Measurements from ENCODE around the gene TBC1D2B.

TBC1D2B gene

GRCh38 chr15:78054966-78055365, 22.5 kb downstream of the TBC1D2B start:
- DNase-seq (ENCODE audit: low read depth in 3 of 3): no peak

DNA sequence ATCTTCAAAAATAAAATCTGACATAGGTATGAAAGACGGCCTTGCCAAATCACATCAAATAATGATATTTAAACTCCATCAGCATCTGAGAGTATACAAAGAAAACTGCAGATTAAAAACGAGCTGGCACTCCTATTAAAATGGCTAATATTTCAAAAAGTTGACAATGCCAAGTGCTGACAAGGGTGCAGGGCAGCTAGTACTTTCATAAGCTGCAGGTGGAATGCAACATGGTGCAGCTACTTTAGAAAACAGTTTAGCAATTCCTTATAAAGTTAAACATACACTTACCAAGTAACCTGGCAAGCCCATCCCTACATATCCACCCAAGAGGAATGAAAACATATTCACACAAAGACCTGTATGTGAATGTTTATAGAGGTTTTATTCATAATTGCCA, 23.0 kb downstream of the TBC1D2B start:
- no peak for DNase-seq (ENCODE audit: low read depth in 3 of 3)

DNA sequence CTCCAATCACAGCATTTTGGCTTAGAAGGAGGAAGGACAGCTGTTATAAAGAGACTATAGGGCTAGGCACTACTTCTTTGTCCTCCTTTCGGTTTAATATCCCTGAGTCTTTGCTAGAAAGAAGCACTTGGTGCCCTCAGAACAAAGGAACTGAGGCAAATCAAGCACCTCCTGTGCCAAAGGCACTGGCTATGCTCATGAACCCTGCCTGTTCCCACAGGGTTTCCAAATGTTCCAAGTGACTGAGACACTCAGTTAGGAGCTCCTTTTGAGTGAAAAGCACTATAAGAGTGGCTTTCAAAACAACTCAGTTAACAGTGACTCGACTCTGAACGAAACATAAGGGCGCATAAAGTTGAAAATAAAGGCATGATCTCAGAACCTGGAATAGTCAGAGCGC, 25.0 kb downstream of the TBC1D2B start:
- no peak for DNase-seq (ENCODE audit: low read depth in 3 of 3)

DNA sequence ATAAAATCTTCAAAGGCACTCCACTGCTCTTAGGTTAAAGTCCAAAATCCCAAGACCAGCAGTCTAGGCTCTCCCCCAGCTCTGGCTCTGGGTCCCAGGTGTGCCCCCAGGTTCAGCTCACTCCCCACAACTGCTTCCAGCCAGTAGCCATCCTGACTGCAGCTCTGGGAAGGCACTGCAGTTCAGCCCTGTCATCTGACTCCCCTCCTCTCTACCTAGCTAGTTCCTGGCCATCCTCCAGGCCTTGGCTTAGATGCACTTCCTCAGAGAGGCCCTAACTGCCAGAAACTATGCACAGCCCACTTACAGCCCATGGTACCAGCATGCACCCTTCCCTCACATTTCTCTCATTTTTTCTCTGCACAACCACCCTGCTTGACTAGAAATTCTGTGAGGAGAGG, 25.5 kb downstream of the TBC1D2B start:
- no peak for DNase-seq (ENCODE audit: low read depth in 3 of 3)

DNA sequence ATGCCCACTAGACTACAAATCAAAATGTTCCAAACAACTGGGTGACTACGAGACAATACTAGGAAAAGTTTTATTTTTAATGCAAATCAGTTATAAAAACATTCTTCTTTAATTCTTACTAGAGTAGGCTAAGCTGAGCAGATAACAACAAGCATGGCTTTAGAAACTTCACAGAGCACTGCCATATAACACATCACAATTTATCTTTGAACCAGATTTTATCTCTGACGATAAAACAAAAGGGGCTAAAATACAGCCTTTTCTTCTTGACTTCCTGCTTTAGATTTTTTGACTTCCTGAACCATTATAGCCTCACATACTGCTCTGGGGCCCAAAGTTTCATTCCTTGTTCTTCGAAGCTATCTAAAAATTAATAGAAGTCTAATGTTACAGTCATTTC, 25.9 kb downstream of the TBC1D2B start:
- no peak for DNase-seq (ENCODE audit: low read depth in 3 of 3)

DNA sequence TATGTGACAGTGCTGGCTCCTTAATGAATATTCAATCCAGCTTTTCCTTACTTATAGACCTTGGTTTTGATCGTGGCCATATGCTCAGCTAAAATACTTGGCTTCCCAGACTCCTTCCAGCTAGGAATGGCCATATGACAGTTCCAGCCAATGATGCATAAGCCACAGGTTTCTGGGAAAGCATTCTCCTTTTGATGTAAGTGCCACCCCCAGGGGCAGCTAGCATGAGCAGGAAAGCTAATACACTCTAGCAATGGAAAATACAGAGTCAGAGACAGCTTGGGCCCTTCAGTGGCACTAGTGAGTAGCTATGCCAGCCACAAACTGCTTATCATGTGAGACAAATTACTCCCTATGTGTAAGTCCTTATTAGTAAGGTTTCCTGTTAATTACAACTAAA, 26.7 kb downstream of the TBC1D2B start:
- no peak for DNase-seq (ENCODE audit: low read depth in 3 of 3)

GRCh38 chr15:78050441-78050809, 27.1 kb downstream of the TBC1D2B start:
- DNase-seq (ENCODE audit: low read depth in 3 of 3): no peak

DNA sequence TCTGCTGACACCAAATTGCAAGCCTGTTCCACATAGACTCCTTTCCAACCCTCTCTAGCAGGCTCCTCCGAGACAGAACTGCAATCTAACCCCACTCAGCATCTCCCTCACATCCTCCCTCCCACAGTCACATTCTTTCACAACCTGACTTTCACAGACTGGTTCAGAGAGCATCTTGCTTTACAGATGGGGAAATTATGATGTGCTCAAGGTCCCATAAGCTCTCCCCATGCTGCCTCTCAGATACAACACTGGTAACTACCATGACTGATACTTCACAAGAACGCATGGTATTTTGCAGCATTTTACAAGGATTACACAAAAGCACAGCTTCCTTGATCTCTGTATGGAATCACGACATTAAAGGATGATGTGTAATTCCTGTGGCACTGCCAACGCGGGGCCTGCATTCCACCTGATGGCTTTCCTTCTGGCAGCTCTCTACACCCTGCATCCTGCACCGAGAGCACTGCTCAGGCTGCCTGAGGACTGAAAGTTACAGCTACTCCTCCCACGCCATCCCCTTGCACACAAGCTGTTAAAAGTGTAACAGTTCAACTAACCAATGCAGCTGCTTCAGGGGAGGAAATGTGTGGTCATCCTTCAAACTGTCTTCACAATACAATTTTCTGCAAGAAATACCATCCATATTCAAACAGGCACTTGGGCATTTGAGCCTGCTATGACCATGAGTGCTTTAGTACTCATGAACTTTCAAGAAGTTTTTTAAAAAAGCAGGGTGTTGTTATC, 27.6 kb downstream of the TBC1D2B start:
- DNase-seq (ENCODE audit: low read depth in 3 of 3): peak in 1 of 3 experiments; percentile 43

DNA sequence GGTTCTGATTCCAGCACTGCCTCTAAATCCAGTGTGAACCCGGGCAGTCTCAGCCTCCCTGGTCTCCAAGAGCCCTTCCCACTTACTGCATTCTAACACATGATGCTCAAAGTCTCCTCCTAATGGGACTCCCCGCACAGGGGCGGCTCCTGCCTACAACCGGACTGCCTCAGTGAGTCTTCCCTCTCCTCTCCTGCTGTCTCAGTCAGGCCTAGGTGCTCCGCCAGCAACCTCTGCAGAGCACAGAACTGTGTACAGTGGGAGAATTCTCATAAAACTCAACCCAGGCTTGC, 28.9 kb downstream of the TBC1D2B start:
- no peak for DNase-seq (ENCODE audit: low read depth in 3 of 3)

DNA sequence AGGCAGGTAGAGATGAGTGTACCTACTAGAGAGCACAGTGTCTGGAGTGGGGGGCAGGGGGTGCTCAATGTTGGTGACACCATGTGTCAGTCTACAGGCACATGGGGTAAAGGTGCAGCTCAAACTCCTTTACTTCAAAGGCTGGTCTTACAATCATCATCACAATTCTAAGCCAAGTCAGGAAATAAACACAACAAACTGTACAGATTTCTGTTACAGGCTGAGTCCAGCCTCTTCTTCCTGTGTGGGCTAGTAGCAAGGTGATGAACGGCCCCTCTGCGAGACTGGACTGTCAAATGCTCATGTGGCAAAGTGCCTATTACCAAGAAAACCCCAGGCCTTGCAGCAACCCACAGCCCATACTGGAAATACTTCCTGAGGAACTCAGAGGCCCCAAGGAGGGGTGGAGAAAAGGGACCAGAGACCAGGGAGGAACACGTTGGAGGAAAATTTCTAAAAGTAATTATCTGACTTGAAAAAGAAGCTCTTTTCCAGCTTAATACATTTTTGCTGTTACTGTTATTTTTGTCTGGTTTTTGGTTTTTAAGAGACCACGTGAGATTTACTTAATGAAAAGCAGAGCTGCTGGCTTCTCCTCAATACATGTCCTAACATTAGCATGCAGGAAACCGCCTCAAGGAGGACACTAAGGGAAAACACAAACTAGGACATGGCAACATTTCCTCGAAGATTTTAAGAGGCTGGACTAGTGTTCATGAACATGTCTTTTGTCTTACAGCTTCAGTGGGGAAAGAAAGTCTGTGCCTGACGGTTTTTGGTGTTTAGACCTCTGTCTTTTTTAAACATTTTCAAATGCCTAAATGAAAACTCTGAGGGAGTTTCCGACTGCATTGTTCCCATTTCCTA, 29.5 kb downstream of the TBC1D2B start:
- no peak for DNase-seq (ENCODE audit: low read depth in 3 of 3)

- DNase-seq (ENCODE audit: low read depth in 3 of 3): no peak
Observed at GRCh38 chr15:78046796-78047341, 30.6 kb downstream of the TBC1D2B start.

GRCh38 chr15:78045189-78045588, 32.3 kb downstream of the TBC1D2B start:
- no peak for DNase-seq (ENCODE audit: low read depth in 3 of 3)

GRCh38 chr15:78044407-78045155, 32.9 kb downstream of the TBC1D2B start:
- DNase-seq (ENCODE audit: low read depth in 3 of 3): no peak

DNA sequence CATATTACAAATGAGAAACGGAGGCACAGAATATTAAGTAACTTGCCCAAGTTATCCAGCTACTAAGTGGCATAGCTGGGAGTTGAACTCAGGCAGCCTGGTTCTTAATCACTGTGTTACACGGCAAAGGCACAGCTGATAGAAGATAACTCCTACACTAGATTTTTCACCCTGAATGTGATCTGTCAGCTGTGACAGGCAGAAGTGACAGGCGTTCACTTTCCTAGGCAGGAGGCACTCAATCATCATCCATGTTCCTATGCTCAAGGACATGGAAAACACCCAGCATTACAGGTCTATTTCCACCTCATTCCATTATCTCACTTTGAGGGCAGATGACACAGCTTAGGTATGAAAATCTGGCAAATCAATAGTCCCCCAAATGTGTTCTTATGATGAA, 35.6 kb downstream of the TBC1D2B start:
- DNase-seq (ENCODE audit: low read depth in 3 of 3): no peak

DNA sequence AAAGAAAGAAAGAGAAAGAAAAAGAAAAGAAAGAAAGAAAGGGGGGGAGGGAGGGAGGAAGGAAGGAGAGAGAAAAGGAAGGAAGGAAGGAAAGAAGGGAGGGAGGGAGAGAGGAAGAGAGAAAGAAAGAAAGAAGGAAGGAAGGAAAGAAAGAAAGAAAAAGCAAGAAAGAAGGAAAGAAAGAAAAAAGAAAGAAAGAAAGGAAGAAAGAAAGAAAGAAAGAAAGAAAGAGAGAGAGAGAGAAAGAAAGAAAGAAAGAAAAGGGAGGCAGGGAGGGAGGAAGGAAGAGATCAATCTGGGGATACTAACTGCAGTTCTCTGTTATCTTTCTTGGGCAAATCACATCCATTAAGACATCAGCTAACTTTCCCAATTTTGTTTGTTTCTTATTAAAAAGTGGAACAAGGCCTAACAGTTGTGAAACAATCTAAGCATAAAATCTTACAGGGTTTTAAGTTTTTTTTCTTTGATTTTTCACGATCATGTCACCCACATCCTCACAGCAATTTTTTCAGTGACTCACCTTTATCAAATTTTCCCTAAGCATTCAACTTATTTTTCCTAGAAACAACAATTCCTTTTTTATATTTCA, 36.8 kb downstream of the TBC1D2B start:
- no peak for DNase-seq (ENCODE audit: low read depth in 3 of 3)

GRCh38 chr15:78038585-78039247, 38.8 kb downstream of the TBC1D2B start:
- no peak for DNase-seq (ENCODE audit: low read depth in 3 of 3)

GRCh38 chr15:78037779-78038305, 39.7 kb downstream of the TBC1D2B start:
- DNase-seq (ENCODE audit: low read depth in 3 of 3): no peak

DNA sequence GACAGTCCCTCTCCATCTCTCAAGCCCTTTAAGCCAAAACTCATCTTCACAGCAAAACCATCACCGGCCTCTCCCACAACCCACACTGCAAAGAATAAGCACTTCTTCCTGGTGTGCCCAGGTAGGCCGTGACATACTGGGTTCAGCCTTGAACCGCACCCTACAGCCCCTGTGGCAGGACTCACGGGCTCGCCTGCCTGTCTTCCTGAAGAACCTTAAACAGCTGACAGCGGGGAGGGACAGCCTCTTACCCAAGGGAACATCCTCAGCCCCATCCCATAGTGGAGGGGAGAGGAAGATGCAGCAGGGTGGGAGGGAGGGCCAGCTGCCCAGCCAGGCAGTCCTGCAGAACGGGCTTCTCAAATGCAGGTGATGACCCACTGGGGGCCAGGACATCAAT, 40.2 kb downstream of the TBC1D2B start:
- DNase-seq (ENCODE audit: low read depth in 3 of 3): no peak

- no peak for DNase-seq (ENCODE audit: low read depth in 3 of 3)
Observed at GRCh38 chr15:78035861-78036476, 41.5 kb downstream of the TBC1D2B start.

DNA sequence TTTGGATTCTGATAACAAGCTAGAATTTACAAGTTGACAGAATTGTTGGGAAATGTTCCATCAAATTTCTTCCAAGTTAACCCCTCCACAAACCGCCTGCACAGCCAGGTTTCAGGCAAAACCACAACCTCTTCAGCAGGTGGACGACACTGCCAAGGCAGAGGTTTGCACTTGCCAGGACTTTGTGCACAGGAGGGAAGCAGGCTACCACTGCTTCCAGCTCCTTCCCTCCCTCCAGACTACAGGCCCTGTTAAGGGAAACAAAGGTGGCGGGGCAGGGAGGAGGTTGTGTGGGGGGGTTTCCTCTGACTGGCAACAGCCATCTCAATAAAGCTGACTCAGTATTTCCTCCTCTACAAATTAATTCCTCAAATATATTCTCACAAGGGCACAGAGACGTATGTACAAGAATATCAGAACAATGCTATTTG, 42.2 kb downstream of the TBC1D2B start:
- DNase-seq (ENCODE audit: low read depth in 3 of 3): peak in 2 of 3 experiments; percentile 44 to 48
